ENCODE measurements around the gene ABCC6.
"Not testable (repeated sequence)": the region's sequence is repeated elsewhere in the genome, so short reads cannot be mapped to it uniquely, and the experiment has no call there.

The ABCC6 gene

DNA sequence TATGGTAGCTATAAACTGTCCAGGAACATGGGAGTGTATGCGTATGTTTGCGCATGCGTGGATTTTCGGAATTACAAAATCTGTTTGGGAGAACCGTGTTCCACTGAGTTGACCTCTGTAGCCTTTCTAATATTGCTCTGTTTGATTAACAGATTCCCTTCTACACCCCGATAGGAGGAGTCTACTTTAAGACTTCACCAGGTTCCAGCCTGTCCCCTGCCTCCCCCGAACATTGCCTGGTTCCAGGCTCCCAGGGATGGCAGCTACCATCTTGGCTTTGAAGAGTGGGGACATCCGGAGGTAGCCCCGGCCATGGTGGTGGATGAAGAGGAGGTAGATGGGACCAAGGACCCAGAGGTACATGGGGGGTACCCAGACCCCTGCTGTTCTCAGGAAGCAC lies 1.9 kb downstream of the ABCC6 start:
- not testable (repeated sequence) for DNase-seq

DNA sequence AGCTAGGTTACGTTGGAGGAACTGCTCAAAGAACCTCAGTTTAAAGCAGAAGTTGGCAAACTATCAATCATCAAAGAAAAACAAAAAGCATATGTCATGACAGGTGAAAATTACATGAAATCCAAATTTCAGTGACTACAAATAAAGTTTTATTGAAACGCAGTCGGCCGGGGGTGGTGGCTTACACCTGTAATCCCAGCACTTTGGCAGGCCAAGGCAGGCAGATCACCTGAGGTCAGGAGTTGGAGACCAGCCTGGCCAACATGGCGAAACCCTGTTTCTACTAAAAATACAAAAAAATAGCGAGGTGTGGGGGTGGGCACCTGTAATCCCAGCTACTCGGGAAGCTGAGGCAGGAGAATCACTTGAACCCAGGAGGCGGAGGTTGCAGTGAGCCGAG lies 2.8 kb downstream of the ABCC6 start:
- DNase-seq: not testable (repeated sequence)

DNA sequence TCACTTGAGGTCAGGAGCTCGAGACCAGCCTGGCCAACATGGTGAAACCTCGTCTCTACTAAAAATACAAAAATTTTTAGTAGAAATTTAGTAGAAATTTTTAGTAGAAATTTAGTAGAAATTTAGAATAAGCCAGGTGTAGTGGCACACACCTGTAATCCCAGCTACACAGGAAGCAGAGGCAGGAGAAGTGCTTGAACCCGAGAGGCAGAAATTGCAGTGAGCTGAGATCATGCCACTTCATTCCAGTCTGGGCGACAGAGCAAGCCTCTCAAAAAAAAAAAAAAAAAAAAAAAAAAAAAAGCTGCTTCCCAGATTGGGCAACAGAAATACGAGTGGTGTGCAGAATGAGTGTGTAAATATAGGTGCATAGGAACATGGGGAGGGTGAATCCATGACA lies 4.5 kb downstream of the ABCC6 start:
- DNase-seq: not testable (repeated sequence)

DNA sequence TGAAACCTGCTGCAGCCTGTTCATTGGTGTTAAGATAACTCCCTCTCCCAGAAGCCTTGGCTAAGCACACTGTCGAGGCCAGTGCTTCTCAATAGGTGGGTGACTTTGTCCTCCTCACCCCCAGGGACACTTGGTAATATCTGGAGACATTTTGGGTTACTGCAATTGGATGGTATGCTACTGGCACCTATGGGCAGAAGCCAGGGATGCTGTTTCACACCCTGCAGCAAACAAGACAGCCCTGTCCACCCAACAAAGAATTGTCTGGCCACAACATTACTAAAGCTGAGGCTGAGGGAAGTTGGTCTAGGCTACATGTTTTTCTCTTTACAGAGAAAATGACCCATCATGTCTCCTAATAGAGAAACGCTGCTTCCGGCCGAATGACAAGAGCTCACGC lies 4.9 kb downstream of the ABCC6 start:
- not testable (repeated sequence) for DNase-seq

DNA sequence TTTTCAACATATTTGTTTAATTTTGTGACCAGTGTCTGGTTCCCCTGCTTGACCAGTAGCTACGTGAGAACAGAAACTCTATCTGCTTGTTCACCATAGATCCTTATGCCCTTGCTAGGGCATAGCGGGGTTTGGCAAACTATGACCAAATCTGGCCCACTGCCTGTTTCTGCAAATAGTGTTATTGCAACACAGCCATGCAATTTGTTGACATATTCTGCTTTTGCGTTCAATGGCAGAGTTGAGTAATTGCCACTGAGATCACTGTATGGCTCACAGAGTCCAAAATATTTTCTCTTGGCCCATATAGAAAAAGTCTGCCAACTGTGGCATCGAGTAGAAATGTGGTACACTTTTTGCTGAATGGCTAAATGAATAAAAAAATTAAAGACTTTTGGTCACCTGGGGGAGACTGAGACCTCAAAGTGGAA lies 9.4 kb downstream of the ABCC6 start:
- DNase-seq: not testable (repeated sequence)

DNA sequence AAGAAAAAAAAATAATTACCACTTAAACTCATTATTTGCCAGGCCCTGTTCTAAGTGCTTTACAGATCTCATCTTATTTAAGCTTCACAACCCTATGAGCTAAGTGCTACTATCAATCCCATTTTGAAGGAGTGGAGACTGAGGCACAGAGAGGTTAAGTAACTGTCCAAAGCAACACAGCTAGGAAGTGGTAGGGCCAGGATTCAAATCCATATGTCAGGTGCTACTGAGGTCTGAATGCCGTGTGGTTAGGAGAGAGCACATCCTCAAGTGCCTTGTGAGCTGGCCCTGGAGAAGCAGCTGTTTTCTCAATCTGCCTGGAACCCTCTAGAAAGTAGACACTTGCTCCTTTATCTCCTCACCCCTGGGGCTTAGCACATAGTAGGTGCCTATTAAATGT lies 11.9 kb downstream of the ABCC6 start:
- not testable (repeated sequence) for DNase-seq

DNA sequence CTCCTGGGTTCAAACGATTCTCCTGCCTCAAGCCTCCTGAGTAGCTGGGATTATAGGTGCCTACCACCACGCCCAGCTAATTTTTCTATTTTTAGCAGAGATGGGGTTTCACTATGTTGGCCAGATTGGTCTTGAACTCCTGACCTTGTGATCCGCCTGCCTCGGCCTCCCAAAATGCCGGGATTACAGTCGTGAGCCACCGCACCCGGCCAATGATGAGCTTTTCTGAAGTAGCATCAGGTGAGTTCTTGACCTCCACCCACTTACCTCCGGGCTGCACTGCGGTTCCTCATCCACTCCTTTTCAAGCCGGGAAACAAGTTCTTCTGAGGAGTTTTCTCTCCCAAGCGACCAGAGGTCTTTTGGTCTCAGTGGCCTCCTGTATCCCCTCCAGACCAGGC lies 14.8 kb downstream of the ABCC6 start:
- DNase-seq: not testable (repeated sequence)

DNA sequence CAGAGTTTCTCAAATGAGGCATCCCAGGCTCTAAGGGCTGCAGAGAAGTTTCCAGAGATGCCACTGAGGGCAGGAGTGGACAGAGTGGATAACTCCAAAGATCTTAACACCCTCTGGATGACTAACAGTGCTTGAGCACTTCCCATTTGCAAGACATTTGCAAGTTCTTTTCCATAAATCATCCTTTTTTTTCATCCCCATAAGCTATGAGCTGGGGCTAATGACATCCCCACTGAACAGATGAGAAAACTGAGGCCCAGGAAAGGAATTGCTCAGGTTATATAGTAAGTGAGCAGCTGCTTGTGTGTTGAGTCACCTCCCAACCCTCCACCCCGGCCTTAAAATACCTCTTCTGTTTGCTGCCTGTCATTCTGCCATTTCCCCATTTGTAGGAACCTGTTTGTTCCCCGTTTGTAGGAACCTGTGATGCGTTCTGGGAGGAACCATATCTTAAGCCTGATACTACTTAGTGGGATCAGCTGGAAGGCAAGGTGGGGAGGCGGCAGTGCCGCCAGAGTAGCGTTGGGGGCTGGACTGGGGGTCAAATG lies 15.4 kb downstream of the ABCC6 start:
- not testable (repeated sequence) for DNase-seq

DNA sequence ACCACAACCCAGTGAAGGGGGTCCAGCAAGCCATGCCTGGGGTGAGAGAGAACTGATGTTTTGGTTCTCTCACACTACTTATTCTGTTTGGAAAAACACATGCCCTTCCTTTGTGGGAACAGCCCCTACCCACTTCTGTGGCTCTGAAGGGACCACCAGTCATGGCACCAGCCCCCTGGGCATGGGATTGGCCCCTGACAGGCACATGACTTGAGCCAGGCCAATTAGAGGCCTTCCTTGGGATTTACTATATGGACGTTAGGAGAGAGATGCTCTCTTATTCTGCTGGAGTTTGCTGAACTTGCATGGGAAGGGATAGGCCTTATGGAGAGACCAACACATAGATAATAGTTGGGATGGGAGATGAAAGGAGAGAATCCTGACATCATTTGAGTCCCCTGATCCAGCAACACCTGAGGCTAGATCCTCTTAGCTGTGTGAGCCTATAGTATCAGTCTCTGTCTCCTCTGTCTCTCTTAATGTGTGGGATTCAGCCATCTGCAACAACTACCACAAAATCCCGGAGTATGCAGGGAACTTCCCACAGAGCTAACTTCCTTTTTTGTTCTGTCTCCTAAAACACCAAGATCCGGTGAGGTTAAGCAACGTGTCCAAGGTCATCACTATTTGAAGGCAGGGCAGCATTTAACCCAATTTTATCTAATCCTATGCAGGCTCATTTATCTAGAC lies 16.1 kb downstream of the ABCC6 start:
- DNase-seq: not testable (repeated sequence)

DNA sequence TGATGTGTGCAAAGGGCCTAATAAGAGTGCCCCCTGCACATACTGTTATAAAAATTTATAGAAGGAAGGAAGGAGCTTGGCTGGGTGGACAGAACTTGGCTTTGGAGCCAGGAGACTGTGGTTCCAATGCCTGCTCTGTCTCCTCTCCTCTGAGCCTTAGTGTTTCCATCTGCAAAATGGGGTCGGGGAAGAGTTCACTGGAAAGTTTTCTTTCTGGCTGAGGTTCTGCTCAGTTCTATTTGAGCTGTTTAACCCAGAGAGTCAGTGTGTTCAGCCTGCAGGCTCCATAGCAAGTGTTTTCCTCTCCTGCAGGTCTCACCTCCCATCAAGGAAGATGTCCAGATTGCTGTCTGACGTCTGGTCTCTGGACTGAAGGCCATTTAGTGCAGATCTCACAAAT lies 17.4 kb downstream of the ABCC6 start:
- not testable (repeated sequence) for DNase-seq

DNA sequence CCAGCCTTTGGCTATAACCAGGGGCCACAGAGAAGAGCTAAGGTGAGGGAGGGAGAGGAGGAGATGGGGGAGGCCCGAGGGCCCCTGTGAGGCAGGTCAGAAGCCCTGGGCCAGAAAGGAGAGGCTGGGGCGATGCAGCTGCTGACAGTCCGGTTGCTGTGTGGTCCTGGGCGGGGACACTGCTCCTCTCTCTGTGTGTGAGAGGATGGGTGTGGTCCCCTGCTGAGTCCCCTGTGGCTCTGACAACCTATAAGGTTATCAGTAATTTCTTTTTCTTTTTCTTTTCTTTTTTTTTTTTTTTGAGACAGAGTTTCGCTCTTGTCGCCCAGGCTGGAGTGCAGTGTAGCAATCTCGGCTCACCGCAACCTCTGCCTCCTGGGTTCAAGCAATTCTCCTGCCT lies 18.7 kb downstream of the ABCC6 start:
- DNase-seq: not testable (repeated sequence)

DNA sequence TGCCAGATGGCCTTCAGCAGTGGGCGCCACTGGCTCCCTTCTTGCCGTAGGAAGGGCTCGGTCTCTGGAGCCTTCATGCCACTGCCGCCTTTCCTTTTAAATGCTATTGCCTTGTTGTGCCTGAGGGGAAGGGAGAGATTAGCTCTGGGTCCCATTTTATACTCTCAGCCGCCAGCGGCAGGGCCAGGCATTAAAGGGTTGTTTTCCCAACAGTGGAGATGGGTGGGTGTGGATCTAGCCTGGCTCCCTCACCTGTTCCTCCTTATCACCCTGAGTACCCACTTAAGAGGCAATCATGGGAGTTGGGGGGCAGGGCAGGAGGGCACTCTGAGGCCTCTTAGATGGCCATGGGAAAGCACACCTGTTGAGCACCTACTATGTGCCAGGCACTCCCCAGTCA lies 19.8 kb downstream of the ABCC6 start:
- not testable (repeated sequence) for DNase-seq

DNA sequence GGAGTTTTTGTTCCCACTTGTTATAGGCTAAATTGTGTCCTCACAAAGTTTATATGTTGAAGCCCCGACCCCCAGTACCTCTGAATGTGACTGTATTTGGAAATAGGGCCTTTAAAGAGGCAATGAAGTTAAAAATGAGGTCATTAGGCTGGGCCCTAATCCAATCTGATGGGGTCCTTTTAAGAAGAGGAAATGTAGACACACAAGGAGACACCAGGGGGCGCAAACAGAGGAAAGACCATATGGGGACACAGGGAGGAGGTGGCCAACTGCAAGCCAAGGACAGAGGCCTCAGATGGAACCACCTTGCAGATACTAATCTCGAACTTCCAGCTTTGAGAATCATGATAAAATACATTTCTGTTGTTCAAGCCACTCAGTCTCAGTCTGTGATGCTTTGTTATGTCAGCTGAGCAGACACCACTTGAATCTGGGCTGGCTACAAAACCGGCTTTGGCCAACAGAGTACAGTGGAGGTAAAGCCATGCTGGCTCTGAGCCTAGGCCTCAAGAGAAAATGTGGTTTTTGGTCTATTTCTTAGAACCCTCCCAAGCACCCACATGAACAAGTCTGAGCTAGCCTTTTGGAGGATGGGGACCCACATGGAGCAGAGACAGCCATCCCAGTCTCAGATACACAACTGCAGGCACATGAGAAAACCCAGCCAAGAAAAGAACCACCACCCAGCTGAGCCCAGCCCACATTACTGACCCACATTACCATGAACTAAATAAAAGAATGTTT lies 20.7 kb downstream of the ABCC6 start:
- not testable (repeated sequence) for DNase-seq

DNA sequence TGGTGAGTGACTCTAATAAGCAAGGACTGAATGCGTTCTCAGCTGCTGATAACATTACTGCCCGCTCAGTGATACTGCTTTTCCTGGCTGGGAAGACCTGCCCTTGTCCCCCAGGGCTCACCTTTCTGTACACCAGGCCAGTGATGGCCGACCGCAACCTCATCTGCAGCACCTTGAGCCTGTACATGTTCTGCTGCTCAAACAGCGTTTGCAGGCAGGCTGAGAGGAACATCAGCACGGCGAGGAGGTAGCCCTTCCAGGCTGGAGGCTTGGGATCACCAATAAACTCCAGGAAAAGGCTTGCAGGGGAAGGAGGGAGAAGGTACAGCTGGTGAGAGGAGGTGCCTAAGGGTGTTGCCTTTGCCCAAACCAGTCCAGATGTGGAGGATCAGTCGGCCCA lies 21.4 kb downstream of the ABCC6 start:
- DNase-seq: not testable (repeated sequence)

DNA sequence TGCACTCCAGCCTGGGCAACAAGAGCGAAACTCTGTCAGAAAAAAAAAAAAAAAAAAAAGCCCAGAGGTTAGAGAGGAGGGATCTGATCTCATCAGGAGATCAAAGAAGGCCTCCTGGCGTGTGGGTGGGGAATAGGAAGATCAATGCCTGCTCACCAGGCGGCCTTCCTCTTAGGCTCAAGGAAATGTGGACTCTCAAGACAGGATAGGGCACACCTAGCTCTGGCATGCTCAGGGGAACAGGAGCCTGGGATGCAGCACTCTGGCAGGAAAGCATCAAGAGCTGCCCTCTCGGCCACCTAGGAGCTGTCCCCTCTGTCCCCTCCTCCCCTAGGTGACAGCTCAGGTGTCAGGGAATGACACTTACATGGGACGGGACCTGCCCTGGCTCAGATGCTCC lies 22.9 kb downstream of the ABCC6 start:
- DNase-seq: not testable (repeated sequence)

DNA sequence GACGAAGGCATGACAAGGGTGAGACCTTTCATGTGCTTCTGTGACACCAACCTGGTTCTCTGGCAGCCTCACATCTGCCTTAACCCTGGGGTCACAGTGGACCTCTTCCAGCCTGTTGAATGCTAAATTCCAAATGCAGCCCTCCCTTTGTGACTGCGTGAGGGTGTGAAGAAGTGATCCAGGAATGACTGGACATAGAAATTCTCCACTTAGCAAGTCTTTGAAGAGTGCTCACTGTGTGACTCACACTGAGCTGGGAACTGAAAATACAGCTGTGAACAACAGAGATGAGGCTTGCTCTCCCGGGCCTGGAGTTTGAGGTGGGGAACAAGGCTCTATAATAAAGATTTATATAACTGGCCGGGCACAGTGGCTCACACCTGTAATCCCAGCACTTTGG lies 23.9 kb downstream of the ABCC6 start:
- DNase-seq: not testable (repeated sequence)

DNA sequence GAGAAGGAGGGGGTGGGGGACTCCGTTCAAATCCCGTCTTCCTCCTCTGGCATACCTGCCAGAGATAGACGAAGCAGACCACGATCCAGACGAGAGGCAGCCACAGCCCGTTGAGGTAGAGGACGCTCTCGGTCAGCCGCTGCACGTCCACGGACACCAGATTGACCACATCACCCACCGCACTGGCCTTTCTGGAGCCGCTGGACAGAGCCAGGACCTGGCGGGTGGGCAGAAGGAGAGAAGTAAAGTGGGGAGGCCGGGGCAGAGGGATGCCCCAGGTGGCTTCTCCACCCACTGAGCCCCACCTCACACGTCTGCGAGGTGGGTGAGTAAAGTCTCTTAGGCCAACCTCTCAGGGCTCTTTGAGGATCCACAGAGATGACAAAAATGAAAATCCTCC lies 25.3 kb downstream of the ABCC6 start:
- DNase-seq: no peak

DNA sequence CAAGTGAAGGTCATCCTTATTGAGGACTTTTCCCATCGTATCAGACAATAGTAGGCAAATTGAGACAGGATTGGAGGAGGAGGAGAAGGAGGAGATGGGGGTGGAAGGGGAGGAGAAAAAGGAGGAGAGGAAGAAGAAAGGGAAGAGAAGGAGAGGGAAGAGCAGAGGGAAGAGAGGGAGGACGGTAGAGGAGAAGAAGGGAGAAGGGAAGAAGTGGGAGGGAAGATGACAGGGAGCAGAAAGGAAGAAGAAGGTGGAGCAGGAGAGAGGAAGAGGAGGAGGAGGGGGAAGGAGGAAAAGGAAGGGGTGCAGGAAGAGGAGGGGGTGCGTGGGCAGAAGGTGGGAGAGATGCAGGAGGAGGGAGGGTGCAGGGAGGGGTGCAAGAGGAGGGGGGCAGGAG lies 26.0 kb downstream of the ABCC6 start:
- no peak for DNase-seq

DNA sequence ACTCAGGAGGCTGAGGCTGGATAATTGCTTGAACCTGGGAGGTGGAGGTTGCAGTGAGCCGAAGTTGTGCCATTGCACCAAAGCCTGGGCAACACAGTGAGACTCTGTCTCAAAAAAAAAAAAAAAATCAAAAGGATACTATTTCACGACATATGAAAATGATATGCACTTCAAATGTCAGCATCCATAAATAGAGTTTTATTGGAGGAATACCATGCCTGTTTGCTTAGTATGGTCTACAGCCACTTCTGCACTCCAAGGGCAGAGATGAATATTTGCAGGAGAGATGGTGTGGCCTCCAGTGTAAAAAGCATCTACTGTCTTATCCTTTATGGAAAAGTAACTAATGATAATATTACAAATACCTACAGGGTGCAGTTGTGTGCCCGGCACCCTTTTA lies 27.2 kb downstream of the ABCC6 start:
- DNase-seq: no peak

DNA sequence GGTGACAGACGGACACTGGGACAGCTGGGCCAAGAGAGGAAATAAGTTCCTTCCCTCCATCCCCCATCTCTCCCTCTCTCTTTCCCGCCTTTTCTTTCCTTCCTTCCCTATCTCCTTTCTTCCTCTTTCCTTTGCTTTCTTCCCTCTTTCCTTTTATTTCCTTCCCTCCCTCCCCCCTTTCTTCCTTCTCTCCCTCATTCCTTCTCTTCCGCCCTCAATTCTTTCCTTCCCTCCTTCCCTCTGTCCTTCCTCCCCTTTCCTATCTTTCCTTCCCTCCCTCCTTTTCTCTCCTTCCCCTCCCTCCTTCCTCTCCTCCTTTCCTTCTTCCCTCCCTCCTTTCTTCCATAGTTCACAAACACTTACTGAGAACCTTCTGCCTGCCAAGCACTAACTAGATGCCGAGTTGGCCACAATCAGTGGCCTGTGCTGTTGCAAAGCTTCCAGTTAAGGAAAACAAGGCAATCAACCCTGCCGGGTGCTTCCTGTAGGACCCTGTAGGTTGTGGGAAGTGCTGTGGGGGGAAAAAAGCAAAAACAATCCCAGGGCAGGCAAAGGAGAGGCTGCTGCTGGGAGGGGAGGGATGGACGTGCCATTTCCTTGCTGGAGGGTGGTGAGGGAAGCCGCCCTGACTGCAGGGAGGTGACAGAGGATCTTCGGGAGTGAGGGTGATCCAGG lies 31.7 kb downstream of the ABCC6 start:
- no peak for DNase-seq

DNA sequence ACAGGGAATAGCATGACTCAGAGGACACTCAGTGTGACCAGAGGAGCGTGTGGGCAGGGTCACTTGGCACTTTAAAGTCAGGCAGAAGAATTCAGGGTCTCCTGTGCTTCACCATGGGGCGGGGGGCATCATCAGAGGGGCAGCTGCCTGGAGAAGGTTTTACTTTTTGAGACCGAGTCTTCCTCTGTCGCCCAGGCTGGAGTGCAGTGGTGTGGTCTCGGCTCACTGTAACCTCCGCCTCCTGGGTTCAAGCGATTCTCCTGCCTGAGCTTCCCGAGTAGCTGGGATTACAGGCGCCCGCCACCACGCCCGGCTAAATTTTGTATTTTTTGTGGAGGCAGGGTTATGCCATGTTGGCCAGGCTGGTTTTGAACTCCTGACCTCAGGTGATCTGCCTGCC lies 32.3 kb downstream of the ABCC6 start:
- not testable (repeated sequence) for DNase-seq

DNA sequence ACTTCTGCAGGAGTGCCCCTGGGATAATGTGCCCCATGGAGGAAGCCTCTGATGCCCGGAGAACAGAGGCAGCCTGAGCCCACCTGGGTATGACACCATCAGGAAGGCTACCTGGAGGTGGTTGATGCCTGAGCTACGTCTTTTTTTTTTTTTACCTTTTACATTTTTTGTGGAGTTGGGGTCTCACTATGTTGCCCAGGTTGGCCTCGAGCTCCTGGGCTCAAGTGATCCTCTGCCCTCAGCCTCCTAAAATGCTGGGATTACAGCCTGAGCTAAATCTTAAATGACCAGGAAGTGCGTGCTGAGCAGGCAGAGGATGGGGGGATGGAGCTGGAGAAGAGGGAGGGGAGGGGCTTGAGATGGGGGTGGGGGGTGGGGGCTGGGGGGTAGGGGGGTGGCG lies 32.7 kb downstream of the ABCC6 start:
- no peak for DNase-seq

DNA sequence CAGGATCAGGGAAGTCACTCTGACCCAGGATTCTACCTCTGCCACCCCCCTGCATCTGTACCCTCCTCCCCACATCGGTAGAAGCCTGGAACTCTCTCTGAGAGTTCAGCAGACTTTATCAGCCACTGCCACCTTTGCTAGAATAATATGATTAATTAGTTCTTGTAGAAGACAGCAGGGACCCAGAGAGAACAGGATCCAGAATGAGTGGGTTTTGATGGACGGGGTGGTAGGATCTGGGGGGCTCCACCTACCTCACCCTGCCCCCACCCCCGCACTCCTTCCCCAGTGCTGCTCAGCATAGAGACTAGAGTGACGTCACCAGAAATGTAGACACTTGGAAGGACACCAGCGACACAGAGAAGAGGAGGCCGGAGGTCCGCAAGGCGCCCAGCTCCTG lies 33.5 kb downstream of the ABCC6 start:
- no peak for DNase-seq

DNA sequence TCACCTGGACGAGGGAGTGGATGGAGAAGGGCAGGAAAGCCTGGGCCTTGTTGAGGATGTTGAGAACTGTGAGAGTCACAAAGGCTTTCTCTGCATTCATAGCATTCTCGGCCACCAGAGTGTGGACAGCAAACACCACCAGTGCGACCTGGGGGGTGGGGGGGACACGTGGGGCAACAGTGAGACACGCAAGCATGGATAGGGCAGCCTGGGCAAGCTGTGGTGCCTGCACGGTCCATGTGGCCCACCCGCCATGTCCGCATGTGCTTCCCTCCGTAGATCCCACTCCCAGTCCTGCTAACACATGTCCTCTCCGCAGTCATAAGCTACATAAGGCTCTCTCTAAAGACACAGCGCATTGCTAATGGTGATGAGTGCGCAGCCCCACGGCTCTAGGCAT lies 34.5 kb downstream of the ABCC6 start:
- DNase-seq: no peak

All from midbrain (tissue), 1 donor.